GM12878 (cell line): ENCODE data around the gene GGNBP2. TPM values are rescaled to one million over a fixed set of nuclear protein-coding genes. Genes with fewer than 3 reads are reported as not detected.

Experiments
- ATAC-seq: fragments of 200-7000 bp; cut with Tn5 transposase; 3 replicates; pipeline ENCODE4 v1.9.1; 2020; ENCODE audit warnings: mild to moderate bottlenecking, moderate library complexity
- BruUV-seq: library from RNA; stranded (reverse); fragments of 400-500 nt; replicated peaks from 2 replicates; lab custom pipeline; 2021; lab: Mats Ljungman, UMichigan
- CTCF ChIA-PET: fragments of 300-600 bp; sonication (Branson Sonifier 250); formaldehyde crosslinking; extraction: SDS; loops from one replicate; lab custom pipeline; 2021; ENCODE audit warnings: inconsistent platforms; lab: Yijun Ruan, JAX
- POLR2A ChIA-PET: fragments of 350-600 bp; formaldehyde crosslinking; extraction: SDS; loops from one replicate; lab custom pipeline; 2021; ENCODE audit warnings: inconsistent platforms; lab: Charles Lee
- RAD21 ChIA-PET: fragments of 300-600 bp; sonication (Branson Sonifier 250); formaldehyde crosslinking; loops from one replicate; lab custom pipeline; 2023; ENCODE audit warnings: antibody characterized with exemption; ENCODE audit not compliant: unreplicated experiment; lab: Charles Lee
- SMC1A ChIA-PET: fragments of 300-600 bp; sonication (Branson Sonifier 250); formaldehyde crosslinking; loops from one replicate; lab custom pipeline; 2023; ENCODE audit not compliant: unreplicated experiment, uncharacterized antibody; lab: Charles Lee
- DNase-seq: peaks from one replicate; pipeline ENCODE4 v3.0.0-alpha.2; 2011; ENCODE audit warnings: low read depth, low spot score
- FAIRE-seq: peaks from 3 replicates; lab custom pipeline; 2011; peaks lifted over from hg19 to GRCh38; lab: Jason Lieb, UNC
- H2AFZ ChIP-seq: 2 replicates; pipeline ENCODE4 v1.6.0; 2011; ENCODE audit warnings: low read depth, low read length, control low read depth; ENCODE audit not compliant: control insufficient read depth
- H3K27ac ChIP-seq: 2 replicates; pipeline ENCODE4 v1.5.1; 2011; ENCODE audit warnings: control low read depth; ENCODE audit not compliant: control insufficient read depth, insufficient read depth
- H3K27me3 ChIP-seq, 2 experiments: replicated peaks in 1 of 2; 2 replicates each; pipeline versions ENCODE4 v1.6.0 to v1.6.1; 2011; ENCODE audit warnings: low read length in 1 of 2; ENCODE audit not compliant: control insufficient read depth in 2 of 2, insufficient read depth in 2 of 2
- H3K36me3 ChIP-seq, 2 experiments: 2 replicates each; pipeline ENCODE4 v1.5.1; 2011; ENCODE audit warnings: low read length in 1 of 2; ENCODE audit not compliant: control insufficient read depth in 2 of 2, insufficient read depth in 2 of 2
- H3K4me1 ChIP-seq: 2 replicates; pipeline ENCODE4 v1.6.1; 2011; ENCODE audit warnings: mild to moderate bottlenecking, low read length, moderate library complexity, mixed read lengths; ENCODE audit not compliant: control insufficient read depth, insufficient read depth
- H3K4me2 ChIP-seq: 2 replicates; pipeline ENCODE4 v1.6.0; 2011; ENCODE audit warnings: control low read depth; ENCODE audit not compliant: control insufficient read depth, insufficient read depth
- H3K4me3 ChIP-seq: fragments of 200-600 bp; sonication (generic); 2 replicates; pipeline ENCODE4 v1.5.1; 2016
- H3K79me2 ChIP-seq: 2 replicates; pipeline ENCODE4 v1.6.0; 2011; ENCODE audit warnings: low read length; ENCODE audit not compliant: control insufficient read depth, insufficient read depth
- H3K9ac ChIP-seq: 2 replicates; pipeline ENCODE4 v1.8.0; 2011; ENCODE audit warnings: low read length, control low read depth, mixed read lengths; ENCODE audit not compliant: control insufficient read depth, insufficient read depth
- H3K9me3 ChIP-seq: replicated peaks from 3 replicates; pipeline ENCODE4 v1.5.1; 2011; ENCODE audit warnings: mild to moderate bottlenecking, low read length; ENCODE audit not compliant: control insufficient read depth, insufficient read depth
- H4K20me1 ChIP-seq: 2 replicates; pipeline ENCODE4 v1.6.0; 2011; ENCODE audit not compliant: control insufficient read depth, insufficient read depth
- CHD1 ChIP-seq: IDR thresholded peaks from 2 replicates; pipeline ENCODE4 v1.6.1; 2012; ENCODE audit warnings: low read depth, low read length, improper control_type of control experiment
- CHD4 ChIP-seq: fragments of 200-600 bp; sonication (generic); IDR thresholded peaks from 2 replicates; pipeline ENCODE4 v1.6.1; 2016; ENCODE audit warnings: mild to moderate bottlenecking
- FOS ChIP-seq: IDR thresholded peaks from 3 replicates; pipeline ENCODE4 v1.6.1; 2011; ENCODE audit warnings: borderline replicate concordance; ENCODE audit not compliant: insufficient read length; ENCODE audit errors: extremely low read depth
- MEF2A ChIP-seq: IDR thresholded peaks from 2 replicates; pipeline ENCODE4 v1.6.1; 2011; ENCODE audit warnings: low read depth, mild to moderate bottlenecking, low read length, moderate library complexity; ENCODE audit not compliant: insufficient read depth
- NR2C2 ChIP-seq: IDR thresholded peaks from 2 replicates; pipeline ENCODE4 v1.6.1; 2011; ENCODE audit warnings: borderline replicate concordance, low read depth; ENCODE audit not compliant: control insufficient read depth, insufficient read length
- ZNF274 ChIP-seq: IDR thresholded peaks from one replicate; pipeline ENCODE4 v1.8.0; 2011; ENCODE audit not compliant: insufficient read length, insufficient read depth
- ZZZ3 ChIP-seq: IDR thresholded peaks from 2 replicates; pipeline ENCODE4 v1.6.1; 2011; ENCODE audit warnings: low read depth; ENCODE audit not compliant: control insufficient read depth, insufficient read length
- WGBS: methylation state at CpG from one replicate; pipeline ENCODE4 v1.1.6; 2016; ENCODE audit warnings: low lambda C conversion rate; ENCODE audit not compliant: insufficient replicate concordance, insufficient coverage; ENCODE audit errors: missing lambda C conversion rate; 5-methylcytosine and 5-hydroxymethylcytosine counted together
- in situ Hi-C: fragments of 300-500 bp; cut with MboI; formaldehyde crosslinking; loops from 9 replicates; pipeline ENCODE4 v1.14.3; 2018; ENCODE audit warnings: mixed read lengths
- intact Hi-C: fragments of 100-400 bp; cut with micrococcal nuclease; formaldehyde crosslinking; loops from one replicate; pipeline ENCODE4 v1.14.2; 2022; ENCODE audit not compliant: unreplicated experiment
- polyA plus RNA-seq, 11 experiments: library from polyadenylated mRNA; depleted of rRNA in 4 of 11; unstranded in 6 of 11; stranded (reverse) in 5 of 11; fragments of >200 nt; fragmentation: Nextera tagmentation in 4 of 11; fragmentation: Illumina TruSeq in 1 of 11; extraction: Ambion mirVana in 4 of 11; extraction: Trizol in 1 of 11; gene quantifications; 1 replicate in 1 of 11; 2 replicates in 10 of 11; pipeline versions ENCODE4 v1.2.1 to v1.2.3, GENCODE V29; 2011 to 2016; ENCODE audit warnings: inconsistent platforms in 2 of 11, missing spikeins in 2 of 11, low read depth in 1 of 11
- total RNA-seq, 4 experiments: library from RNA; depleted of rRNA in 3 of 4; stranded (reverse); fragments of >200 nt in 3 of 4; fragmentation: Illumina TruSeq in 1 of 4; extraction: Trizol in 1 of 4; gene quantifications; 2 replicates each; pipeline versions ENCODE4 v1.2.1 to v1.2.3, GENCODE V29; 2013 to 2021
- TF ChIP-seq, protein P1 (sequence below): fragments of 450-650 bp; IDR thresholded peaks from 2 replicates; pipeline ENCODE4 v1.6.1; 2017; ENCODE audit warnings: mild to moderate bottlenecking
- TF ChIP-seq, protein P2 (sequence below): fragments of 450-650 bp; IDR thresholded peaks from 2 replicates; pipeline ENCODE4 v1.6.1; 2016; ENCODE audit warnings: mild to moderate bottlenecking, moderate library complexity, borderline replicate concordance
- TF ChIP-seq, protein P3 (sequence below): IDR thresholded peaks from 2 replicates; pipeline ENCODE4 v1.6.1; 2012; ENCODE audit warnings: low read depth, low read length, improper control_type of control experiment
- TF ChIP-seq, protein P4 (sequence below): fragments of 450-650 bp; IDR thresholded peaks from 2 replicates; pipeline ENCODE4 v1.6.1; 2017; ENCODE audit warnings: low read depth, mild to moderate bottlenecking, moderate library complexity

Gene GGNBP2
- total and polyA plus RNA-seq, 10 of the 15 experiments (the other 5 are each of a cell fraction or from before 2014, with no cell fraction given), result 36.3 to 82.0 (median 50.0) TPM

DNA sequence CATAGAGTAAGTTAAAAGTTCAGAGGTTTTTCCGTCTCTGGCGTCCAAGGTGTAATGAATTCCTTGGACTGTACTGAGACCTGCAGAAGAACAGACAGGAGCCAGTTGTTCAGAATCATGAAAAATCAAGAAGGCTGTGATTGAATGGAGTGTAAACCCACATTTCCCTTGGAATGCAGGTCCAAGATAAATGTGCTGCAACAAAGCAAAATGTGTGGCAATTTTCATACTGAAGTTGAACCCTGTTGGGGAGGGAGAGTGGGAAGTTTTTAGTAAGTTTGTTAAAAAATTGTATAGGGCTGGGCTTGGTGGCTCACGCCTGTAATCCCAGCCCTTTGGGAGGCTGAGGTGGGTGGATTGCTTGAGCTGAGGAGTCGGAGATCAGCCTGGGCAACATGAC is 21.4 kb downstream of the GGNBP2 start:
- ChIA-PET CTCF (interaction anchor here (0.7 to 1.0 kb wide), 2 partner anchors 22 to 37 kb away, joined by 3 to 4 read pairs; no protein-coding TSS in a partner anchor), POLR2A (no interaction called here), RAD21 (no interaction called here), SMC1A (interaction anchor here (1.5 kb wide), 1 partner anchor 18 kb away, joined by 3 read pairs; no protein-coding TSS in a partner anchor)
- FAIRE-seq (no peak), ATAC-seq (no peak), DNase-seq (no peak)
- in situ Hi-C loops (no loop called here), intact Hi-C loops (no loop called here)
- Histone ChIP-seq H2AFZ (no peak overlapping the region), H3K9me3 (no peaks in the 10 kb centered on the region), H4K20me1 (no peaks in the 10 kb centered on the region), H3K27ac (no peak overlapping the region), H3K4me2 (no peak overlapping the region), H3K27me3 (no peaks in the 10 kb centered on the region), H3K79me2 (no peaks in the 10 kb centered on the region; the same call in 1 of the 2 replicates), H3K4me3 (no peak overlapping the region), H3K9ac (no peak overlapping the region), H3K36me3 (peaks cover 9 to 18% of the 10 kb centered on the region in 2 experiments), H3K4me1 (no peaks in the 10 kb centered on the region)
- BruUV-seq, result no TSS peak
- TF ChIP-seq NR2C2 (no peak), ZZZ3 (no peak), FOS (no peak), CHD1 (no peak), CHD4 (no peak), ZNF274 (no peak), MEF2A (no peak)
- TF ChIP-seq, protein P1, sequence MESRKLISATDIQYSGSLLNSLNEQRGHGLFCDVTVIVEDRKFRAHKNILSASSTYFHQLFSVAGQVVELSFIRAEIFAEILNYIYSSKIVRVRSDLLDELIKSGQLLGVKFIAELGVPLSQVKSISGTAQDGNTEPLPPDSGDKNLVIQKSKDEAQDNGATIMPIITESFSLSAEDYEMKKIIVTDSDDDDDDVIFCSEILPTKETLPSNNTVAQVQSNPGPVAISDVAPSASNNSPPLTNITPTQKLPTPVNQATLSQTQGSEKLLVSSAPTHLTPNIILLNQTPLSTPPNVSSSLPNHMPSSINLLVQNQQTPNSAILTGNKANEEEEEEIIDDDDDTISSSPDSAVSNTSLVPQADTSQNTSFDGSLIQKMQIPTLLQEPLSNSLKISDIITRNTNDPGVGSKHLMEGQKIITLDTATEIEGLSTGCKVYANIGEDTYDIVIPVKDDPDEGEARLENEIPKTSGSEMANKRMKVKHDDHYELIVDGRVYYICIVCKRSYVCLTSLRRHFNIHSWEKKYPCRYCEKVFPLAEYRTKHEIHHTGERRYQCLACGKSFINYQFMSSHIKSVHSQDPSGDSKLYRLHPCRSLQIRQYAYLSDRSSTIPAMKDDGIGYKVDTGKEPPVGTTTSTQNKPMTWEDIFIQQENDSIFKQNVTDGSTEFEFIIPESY, result no peak
- TF ChIP-seq, protein P2, sequence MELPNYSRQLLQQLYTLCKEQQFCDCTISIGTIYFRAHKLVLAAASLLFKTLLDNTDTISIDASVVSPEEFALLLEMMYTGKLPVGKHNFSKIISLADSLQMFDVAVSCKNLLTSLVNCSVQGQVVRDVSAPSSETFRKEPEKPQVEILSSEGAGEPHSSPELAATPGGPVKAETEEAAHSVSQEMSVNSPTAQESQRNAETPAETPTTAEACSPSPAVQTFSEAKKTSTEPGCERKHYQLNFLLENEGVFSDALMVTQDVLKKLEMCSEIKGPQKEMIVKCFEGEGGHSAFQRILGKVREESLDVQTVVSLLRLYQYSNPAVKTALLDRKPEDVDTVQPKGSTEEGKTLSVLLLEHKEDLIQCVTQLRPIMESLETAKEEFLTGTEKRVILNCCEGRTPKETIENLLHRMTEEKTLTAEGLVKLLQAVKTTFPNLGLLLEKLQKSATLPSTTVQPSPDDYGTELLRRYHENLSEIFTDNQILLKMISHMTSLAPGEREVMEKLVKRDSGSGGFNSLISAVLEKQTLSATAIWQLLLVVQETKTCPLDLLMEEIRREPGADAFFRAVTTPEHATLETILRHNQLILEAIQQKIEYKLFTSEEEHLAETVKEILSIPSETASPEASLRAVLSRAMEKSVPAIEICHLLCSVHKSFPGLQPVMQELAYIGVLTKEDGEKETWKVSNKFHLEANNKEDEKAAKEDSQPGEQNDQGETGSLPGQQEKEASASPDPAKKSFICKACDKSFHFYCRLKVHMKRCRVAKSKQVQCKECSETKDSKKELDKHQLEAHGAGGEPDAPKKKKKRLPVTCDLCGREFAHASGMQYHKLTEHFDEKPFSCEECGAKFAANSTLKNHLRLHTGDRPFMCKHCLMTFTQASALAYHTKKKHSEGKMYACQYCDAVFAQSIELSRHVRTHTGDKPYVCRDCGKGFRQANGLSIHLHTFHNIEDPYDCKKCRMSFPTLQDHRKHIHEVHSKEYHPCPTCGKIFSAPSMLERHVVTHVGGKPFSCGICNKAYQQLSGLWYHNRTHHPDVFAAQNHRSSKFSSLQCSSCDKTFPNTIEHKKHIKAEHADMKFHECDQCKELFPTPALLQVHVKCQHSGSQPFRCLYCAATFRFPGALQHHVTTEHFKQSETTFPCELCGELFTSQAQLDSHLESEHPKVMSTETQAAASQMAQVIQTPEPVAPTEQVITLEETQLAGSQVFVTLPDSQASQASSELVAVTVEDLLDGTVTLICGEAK, result no peak
- TF ChIP-seq, protein P3, sequence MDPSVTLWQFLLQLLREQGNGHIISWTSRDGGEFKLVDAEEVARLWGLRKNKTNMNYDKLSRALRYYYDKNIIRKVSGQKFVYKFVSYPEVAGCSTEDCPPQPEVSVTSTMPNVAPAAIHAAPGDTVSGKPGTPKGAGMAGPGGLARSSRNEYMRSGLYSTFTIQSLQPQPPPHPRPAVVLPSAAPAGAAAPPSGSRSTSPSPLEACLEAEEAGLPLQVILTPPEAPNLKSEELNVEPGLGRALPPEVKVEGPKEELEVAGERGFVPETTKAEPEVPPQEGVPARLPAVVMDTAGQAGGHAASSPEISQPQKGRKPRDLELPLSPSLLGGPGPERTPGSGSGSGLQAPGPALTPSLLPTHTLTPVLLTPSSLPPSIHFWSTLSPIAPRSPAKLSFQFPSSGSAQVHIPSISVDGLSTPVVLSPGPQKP, result no peak
- TF ChIP-seq, protein P4, sequence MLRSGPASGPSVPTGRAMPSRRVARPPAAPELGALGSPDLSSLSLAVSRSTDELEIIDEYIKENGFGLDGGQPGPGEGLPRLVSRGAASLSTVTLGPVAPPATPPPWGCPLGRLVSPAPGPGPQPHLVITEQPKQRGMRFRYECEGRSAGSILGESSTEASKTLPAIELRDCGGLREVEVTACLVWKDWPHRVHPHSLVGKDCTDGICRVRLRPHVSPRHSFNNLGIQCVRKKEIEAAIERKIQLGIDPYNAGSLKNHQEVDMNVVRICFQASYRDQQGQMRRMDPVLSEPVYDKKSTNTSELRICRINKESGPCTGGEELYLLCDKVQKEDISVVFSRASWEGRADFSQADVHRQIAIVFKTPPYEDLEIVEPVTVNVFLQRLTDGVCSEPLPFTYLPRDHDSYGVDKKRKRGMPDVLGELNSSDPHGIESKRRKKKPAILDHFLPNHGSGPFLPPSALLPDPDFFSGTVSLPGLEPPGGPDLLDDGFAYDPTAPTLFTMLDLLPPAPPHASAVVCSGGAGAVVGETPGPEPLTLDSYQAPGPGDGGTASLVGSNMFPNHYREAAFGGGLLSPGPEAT, result no peak
- 90% methylated on average over 4 of the region's 4 CpGs for WGBS
